Esophagus squamous epithelium (tissue), 4 donors: ENCODE measurements around the gene EFNB2.

ENCODE experiments used
- POLR2A ChIP-seq, 4 donors: fragments of 450-650 bp; IDR thresholded peaks; one replicate each; pipeline ENCODE4 v1.6.1; 2017; ENCODE audit warnings: antibody characterized with exemption in 4 of 4, mild to moderate bottlenecking in 4 of 4, moderate library complexity in 3 of 4
- TF ChIP-seq, protein P1 (sequence below), 6 experiments: fragments of 450-650 bp in 4 of 6; fragments of 200-600 bp in 2 of 6; sonication (generic) in 2 of 6; IDR thresholded peaks; one replicate each; pipeline ENCODE4 v1.5.1; 2016 to 2019; ENCODE audit warnings: antibody characterized with exemption in 6 of 6, mild to moderate bottlenecking in 4 of 6, moderate library complexity in 4 of 6

DNA sequence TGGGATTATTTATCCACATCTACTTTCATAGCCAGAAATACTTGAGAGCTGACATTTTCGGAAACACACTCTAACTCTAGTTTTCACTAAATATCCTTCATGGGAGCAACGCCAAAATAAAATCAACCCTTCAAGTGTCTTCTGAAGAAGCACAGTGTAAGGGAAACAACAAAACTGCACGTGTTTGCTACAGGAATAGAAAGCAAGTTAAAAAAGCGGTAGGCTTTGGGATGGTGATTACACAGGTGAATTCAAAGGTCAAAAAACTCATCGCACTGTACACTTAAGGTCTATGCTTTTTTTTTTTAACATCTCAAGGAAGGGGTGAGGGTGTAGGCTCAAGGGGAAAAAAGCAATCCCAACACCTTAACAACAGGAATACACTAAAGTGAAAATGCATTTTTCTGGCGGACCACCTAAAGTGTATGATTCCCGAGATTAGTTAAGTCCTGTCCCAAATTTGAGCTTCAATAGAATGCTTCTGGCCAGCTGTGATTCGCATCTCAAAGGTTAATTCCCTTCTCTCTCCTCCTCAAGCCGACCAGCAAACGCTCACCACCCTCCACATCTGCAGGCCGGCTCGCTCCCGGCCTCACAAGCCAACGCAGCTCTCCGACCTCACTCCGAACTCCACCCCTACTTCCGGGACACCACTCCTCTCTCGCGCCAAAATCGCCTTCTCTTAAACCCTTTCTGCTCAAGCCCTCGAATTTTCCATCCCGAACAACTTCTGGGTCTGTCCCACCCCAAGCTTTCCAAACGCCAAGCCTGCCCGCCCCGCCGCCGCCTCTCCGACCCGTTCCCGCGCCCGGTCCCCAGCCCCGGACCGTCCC, 31.4 kb upstream of the EFNB2 start:
- TF ChIP-seq POLR2A (IDR thresholded peaks at IDR 0.05), result no peak
- TF ChIP-seq, protein P1, sequence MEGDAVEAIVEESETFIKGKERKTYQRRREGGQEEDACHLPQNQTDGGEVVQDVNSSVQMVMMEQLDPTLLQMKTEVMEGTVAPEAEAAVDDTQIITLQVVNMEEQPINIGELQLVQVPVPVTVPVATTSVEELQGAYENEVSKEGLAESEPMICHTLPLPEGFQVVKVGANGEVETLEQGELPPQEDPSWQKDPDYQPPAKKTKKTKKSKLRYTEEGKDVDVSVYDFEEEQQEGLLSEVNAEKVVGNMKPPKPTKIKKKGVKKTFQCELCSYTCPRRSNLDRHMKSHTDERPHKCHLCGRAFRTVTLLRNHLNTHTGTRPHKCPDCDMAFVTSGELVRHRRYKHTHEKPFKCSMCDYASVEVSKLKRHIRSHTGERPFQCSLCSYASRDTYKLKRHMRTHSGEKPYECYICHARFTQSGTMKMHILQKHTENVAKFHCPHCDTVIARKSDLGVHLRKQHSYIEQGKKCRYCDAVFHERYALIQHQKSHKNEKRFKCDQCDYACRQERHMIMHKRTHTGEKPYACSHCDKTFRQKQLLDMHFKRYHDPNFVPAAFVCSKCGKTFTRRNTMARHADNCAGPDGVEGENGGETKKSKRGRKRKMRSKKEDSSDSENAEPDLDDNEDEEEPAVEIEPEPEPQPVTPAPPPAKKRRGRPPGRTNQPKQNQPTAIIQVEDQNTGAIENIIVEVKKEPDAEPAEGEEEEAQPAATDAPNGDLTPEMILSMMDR (IDR thresholded peaks at IDR 0.05), result no peak
